ENCODE measurements around the gene CERS4. TPM values are rescaled to one million over a fixed set of nuclear protein-coding genes. Genes with fewer than 3 reads are reported as not detected.

The CERS4 gene
- total and polyA plus RNA-seq, 10 of the 15 experiments (the other 5 are each of a cell fraction or from before 2014, with no cell fraction given) = 0.34 to 62.1 (median 20.7) TPM

DNA sequence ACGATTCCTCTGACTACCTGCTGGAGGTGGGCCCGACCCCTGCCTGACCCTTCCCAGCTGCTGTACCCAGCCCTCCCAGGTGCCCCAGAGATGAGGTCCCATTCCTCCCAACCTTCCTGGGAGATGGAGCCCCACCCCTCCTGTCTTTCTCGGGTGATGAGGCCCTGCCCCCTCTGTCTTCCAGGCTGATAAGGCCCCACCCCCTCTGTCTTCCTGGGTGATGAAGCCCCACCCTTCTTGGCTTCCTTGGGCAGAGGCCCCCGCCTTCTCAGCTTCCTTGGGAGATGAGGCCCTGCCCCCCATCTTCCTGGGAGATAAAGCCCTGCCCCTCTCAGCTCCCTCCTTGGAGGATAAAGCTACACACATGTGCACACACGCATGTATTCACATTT is 47.9 kb downstream of the CERS4 start (continued):
- TF ChIP-seq FOXK2 (IDR thresholded peaks at IDR 0.05) (no peak), CREB1 (IDR thresholded peaks at IDR 0.05; ENCODE audit: low read depth) (no peak)

DNA sequence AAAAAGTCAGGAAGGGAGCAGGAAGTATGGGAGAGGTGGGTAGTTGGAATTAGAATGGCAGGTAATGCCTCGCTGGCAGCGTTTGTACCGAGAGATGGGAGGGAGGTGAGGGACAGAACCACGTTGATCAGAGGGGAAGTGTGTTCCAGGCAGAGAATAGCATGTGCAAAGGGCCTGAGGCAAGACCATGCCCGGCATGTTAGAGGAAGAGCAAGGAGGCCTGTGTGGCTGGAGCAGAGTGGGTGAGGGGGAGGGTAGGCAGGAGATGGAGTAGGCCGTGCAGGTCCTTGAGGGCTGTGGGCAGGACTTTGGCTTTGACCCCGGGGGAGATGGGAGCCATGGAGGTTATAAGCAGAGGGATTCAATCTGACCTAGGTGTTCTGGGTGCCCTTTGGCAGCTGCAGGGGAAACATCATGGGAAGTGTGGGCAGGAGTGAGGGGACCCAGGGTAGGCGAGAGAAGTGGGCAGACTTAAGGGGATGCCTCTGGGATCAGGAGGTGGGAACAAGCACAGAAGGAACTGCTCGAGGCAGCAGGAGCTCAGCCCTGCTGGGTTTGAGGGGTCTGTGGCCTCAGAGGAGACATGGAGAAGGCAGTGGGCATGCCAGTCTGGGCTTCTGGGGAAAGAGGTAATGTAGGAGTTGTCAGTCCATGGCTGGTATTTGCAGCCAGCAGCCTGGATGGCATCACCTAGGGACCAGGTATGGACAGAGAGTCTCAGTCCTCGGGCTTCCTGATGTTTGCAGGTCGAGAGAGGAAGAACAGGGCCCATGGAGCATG is 50.2 kb downstream of the CERS4 start:
- intact Hi-C loops (cut with micrococcal nuclease; ENCODE audit: unreplicated experiment) (no loop called here), in situ Hi-C loops (cut with MboI) (loop anchor here (10.0 kb wide), 2 partner anchors 245 to 315 kb away; partner anchors contain the start of gene TIMM44)
- POLR2A ChIA-PET = interaction anchor here (0.7 kb wide), 1 partner anchor 75 kb away, joined by 5 read pairs; no protein-coding TSS in a partner anchor
- DNase-seq (ENCODE audit: low read depth, low spot score) = no peak
- FAIRE-seq = no peak
- no peaks in the 10 kb centered on the region for H3K27me3 ChIP-seq (replicated peaks in 1 of 2; ENCODE audit: control insufficient read depth in 2 of 2, insufficient read depth in 2 of 2, low read length in 1 of 2)
- no peaks in the 10 kb centered on the region for H3K79me2 ChIP-seq (ENCODE audit: control insufficient read depth, insufficient read depth, low read length)
- WGBS (ENCODE audit: insufficient coverage, insufficient replicate concordance, low lambda C conversion rate, missing lambda C conversion rate) = 87% methylated on average over 10 of the region's 11 CpGs
- H2AFZ ChIP-seq (ENCODE audit: control insufficient read depth, low read depth, low read length) = no peak overlapping the region
- H3K27ac ChIP-seq (ENCODE audit: control insufficient read depth, insufficient read depth) = no peak overlapping the region
- no peaks in the 10 kb centered on the region for H3K9me3 ChIP-seq (replicated peaks; ENCODE audit: control insufficient read depth, insufficient read depth, low read length)
- no peak for ATAC-seq
- H3K4me3 ChIP-seq = no peak overlapping the region
- RAD21 ChIA-PET (ENCODE audit: unreplicated experiment) = no interaction called here
- no peaks in the 10 kb centered on the region for H4K20me1 ChIP-seq (ENCODE audit: control insufficient read depth, insufficient read depth)
- no TSS peak for BruUV-seq (replicated peaks)
- CTCF ChIA-PET = interaction anchor here (0.6 kb wide), 1 partner anchor 200 kb away, joined by 4 read pairs; no protein-coding TSS in a partner anchor
- H3K36me3 ChIP-seq (ENCODE audit: control insufficient read depth in 2 of 2, insufficient read depth in 2 of 2, low read length in 1 of 2) = peaks cover 14 to 26% of the 10 kb centered on the region in 2 experiments; a peak in 3 of 4 replicates
- H3K4me1 ChIP-seq (ENCODE audit: control insufficient read depth, insufficient read depth, low read length) = no peaks in the 10 kb centered on the region
- H3K9ac ChIP-seq (ENCODE audit: control insufficient read depth, insufficient read depth, low read length) = no peak overlapping the region
- H3K4me2 ChIP-seq (ENCODE audit: control insufficient read depth, insufficient read depth) = no peak overlapping the region
- TF ChIP-seq ETV6 (conservative IDR thresholded peaks at IDR 0.05 in 1 of 2, IDR thresholded peaks at IDR 0.05 in 1 of 2; ENCODE audit: borderline replicate concordance in 1 of 2, low read depth in 1 of 2) (no peak), SIX5 (IDR thresholded peaks at IDR 0.05; ENCODE audit: low read depth, low read length, severe bottlenecking) (no peak), NRF1 (conservative IDR thresholded peaks at IDR 0.05; ENCODE audit: low read depth, low read length) (no peak)
- SMC1A ChIA-PET (ENCODE audit: uncharacterized antibody, unreplicated experiment) = no interaction called here
